ENCODE measurements around the gene PODXL. TPM values are rescaled to one million over a fixed set of nuclear protein-coding genes. Genes with fewer than 3 reads are reported as not detected.

Gene PODXL
- total RNA-seq, 1 experiment from 2014 or later, result 37.5 TPM

DNA sequence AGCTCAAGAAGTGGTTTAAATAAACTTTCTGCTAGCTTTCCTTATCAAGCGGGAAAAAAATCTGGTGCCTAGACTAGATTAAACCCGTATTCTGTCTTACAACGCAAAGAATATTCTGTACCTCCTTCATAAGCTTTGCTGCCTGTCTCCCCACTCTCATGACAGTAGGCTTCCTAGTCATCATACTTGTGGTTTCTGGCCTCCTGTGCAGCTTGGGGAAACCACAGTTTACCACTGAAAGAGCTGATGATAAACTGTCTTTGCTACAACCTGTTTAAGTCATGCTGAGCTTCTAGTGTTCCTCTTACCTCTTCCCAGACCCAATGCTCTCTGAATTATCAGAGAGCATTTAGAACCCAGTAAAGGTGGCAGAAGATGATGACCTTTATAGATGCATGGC lies 55.0 kb downstream of the PODXL start:
- no peak overlapping the region for H3K4me3 ChIP-seq (replicated peaks in 1 of 2; ENCODE audit: low read depth in 1 of 2, low read length in 2 of 2)
- no peaks in the 10 kb centered on the region for H3K27me3 ChIP-seq (ENCODE audit: insufficient read depth, low read length)
- RAD21 ChIA-PET (ENCODE audit: low non-redundant PET in 1 of 2, low total read pairs in 2 of 2, uncharacterized antibody in 2 of 2, unreplicated experiment in 2 of 2), result no interaction called here
- no peak for DNase-seq (ENCODE audit: low read depth, low spot score)
- no peaks in the 10 kb centered on the region for H3K79me2 ChIP-seq (ENCODE audit: insufficient read depth, low read length)
- no peak overlapping the region for H3K4me2 ChIP-seq (ENCODE audit: low read length)
- intact Hi-C loops (cut with micrococcal nuclease), result no loop called here
- no peak overlapping the region for H3K27ac ChIP-seq (ENCODE audit: low read depth, low read length)
- BruUV-seq (replicated peaks), result no TSS peak
- POLR2A ChIA-PET, result no interaction called here
- no peaks in the 10 kb centered on the region for H3K9me2 ChIP-seq (ENCODE audit: insufficient read depth)
- TF ChIP-seq EZH2 (IDR thresholded peaks at IDR 0.05), result no peak
- no peak for TF ChIP-seq ZNF274 (IDR thresholded peaks at IDR 0.05; ENCODE audit: low read depth, low read length)
- TF ChIP-seq ELF1 (IDR thresholded peaks at IDR 0.05; ENCODE audit: borderline replicate concordance, low read depth), result no peak
- no peak for TF ChIP-seq SP1 (IDR thresholded peaks at IDR 0.05; ENCODE audit: low read depth)
- TF ChIP-seq POLR2A (IDR thresholded peaks at IDR 0.05; ENCODE audit: borderline replicate concordance, extremely low read depth, insufficient read depth, insufficient read length), result no peak
- no peak for TF ChIP-seq YY1 (IDR thresholded peaks at IDR 0.05; ENCODE audit: extremely low read depth, insufficient replicate concordance, low read depth, low read length)
- TF ChIP-seq, protein P1, sequence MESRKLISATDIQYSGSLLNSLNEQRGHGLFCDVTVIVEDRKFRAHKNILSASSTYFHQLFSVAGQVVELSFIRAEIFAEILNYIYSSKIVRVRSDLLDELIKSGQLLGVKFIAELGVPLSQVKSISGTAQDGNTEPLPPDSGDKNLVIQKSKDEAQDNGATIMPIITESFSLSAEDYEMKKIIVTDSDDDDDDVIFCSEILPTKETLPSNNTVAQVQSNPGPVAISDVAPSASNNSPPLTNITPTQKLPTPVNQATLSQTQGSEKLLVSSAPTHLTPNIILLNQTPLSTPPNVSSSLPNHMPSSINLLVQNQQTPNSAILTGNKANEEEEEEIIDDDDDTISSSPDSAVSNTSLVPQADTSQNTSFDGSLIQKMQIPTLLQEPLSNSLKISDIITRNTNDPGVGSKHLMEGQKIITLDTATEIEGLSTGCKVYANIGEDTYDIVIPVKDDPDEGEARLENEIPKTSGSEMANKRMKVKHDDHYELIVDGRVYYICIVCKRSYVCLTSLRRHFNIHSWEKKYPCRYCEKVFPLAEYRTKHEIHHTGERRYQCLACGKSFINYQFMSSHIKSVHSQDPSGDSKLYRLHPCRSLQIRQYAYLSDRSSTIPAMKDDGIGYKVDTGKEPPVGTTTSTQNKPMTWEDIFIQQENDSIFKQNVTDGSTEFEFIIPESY (IDR thresholded peaks at IDR 0.05; ENCODE audit: extremely low read depth, insufficient replicate concordance, low read length), result no peak
- TF ChIP-seq CBX3 (IDR thresholded peaks at IDR 0.05; ENCODE audit: low read depth), result no peak
- TF ChIP-seq EGR1 (IDR thresholded peaks at IDR 0.05; ENCODE audit: low read depth), result no peak
- no peak for TF ChIP-seq FOSL1 (IDR thresholded peaks at IDR 0.05; ENCODE audit: low read depth)
- TF ChIP-seq ZFX (IDR thresholded peaks at IDR 0.05), result no peak
- TF ChIP-seq, protein P2, sequence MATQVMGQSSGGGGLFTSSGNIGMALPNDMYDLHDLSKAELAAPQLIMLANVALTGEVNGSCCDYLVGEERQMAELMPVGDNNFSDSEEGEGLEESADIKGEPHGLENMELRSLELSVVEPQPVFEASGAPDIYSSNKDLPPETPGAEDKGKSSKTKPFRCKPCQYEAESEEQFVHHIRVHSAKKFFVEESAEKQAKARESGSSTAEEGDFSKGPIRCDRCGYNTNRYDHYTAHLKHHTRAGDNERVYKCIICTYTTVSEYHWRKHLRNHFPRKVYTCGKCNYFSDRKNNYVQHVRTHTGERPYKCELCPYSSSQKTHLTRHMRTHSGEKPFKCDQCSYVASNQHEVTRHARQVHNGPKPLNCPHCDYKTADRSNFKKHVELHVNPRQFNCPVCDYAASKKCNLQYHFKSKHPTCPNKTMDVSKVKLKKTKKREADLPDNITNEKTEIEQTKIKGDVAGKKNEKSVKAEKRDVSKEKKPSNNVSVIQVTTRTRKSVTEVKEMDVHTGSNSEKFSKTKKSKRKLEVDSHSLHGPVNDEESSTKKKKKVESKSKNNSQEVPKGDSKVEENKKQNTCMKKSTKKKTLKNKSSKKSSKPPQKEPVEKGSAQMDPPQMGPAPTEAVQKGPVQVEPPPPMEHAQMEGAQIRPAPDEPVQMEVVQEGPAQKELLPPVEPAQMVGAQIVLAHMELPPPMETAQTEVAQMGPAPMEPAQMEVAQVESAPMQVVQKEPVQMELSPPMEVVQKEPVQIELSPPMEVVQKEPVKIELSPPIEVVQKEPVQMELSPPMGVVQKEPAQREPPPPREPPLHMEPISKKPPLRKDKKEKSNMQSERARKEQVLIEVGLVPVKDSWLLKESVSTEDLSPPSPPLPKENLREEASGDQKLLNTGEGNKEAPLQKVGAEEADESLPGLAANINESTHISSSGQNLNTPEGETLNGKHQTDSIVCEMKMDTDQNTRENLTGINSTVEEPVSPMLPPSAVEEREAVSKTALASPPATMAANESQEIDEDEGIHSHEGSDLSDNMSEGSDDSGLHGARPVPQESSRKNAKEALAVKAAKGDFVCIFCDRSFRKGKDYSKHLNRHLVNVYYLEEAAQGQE (IDR thresholded peaks at IDR 0.05; ENCODE audit: low read depth), result no peak
- no peak for TF ChIP-seq CTCF (IDR thresholded peaks at IDR 0.05 in 2 of 3, conservative IDR thresholded peaks at IDR 0.05 in 1 of 3; ENCODE audit: borderline replicate concordance in 1 of 3, insufficient read depth in 1 of 3, low read depth in 2 of 3, low read length in 2 of 3)
- no peak for TF ChIP-seq JUND (IDR thresholded peaks at IDR 0.05)
- no peak for TF ChIP-seq POLR2AphosphoS5 (IDR thresholded peaks at IDR 0.05; ENCODE audit: low read depth, low read length)
- no peak overlapping the region for H3K9ac ChIP-seq (ENCODE audit: low read length)
- H4K20me1 ChIP-seq (ENCODE audit: insufficient read depth), result no peaks in the 10 kb centered on the region
- no peaks in the 10 kb centered on the region for H3K4me1 ChIP-seq (ENCODE audit: control insufficient read depth in 1 of 2, insufficient read depth in 2 of 2, low read length in 2 of 2)
- CTCF ChIA-PET, result interaction anchor here (1.2 kb wide), 1 partner anchor 13 kb away, joined by 3 read pairs; no protein-coding TSS in a partner anchor
- no peak overlapping the region for H2AFZ ChIP-seq (ENCODE audit: low read depth, low read length, poor library complexity, severe bottlenecking)
- ATAC-seq, result no peak
- H3K36me3 ChIP-seq (ENCODE audit: control insufficient read depth in 1 of 2, insufficient read depth in 2 of 2, low read length in 2 of 2), result peaks cover 3% of the 10 kb centered on the region in 2 experiments; a peak in 2 of 4 replicates
- H3K9me3 ChIP-seq (ENCODE audit: control insufficient read depth in 1 of 2, insufficient read depth in 1 of 2, low read depth in 1 of 2, low read length in 2 of 2), result no peaks in the 10 kb centered on the region

Measured in HCT116 (cell line).